ENCODE data around the gene CCDC33.

The CCDC33 gene

DNA sequence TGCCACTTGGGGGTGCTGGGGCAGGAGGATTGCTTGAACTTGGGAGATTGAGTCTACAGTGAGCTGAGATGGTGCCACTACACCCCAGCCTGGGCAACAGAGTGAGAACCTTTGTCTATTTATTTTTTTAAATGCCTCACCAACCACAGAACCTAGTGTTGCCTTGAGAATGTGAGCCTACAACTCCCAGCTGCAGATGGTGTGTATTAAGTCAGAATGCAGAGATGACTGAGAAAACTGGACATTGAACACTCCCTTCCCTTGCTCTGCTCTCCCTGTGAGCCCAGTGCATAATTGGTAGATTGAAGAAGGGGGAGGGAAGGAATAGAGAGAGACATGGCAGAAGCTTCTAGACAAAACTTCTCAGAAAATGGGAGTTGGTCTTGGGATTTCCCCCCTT, 53.5 kb downstream of the CCDC33 start:
- no peak overlapping the region for H3K27ac ChIP-seq (ENCODE audit: low read length)
- H3K79me2 ChIP-seq (ENCODE audit: low read length): no peaks in the 10 kb centered on the region
- TF ChIP-seq CTCF (IDR thresholded peaks at IDR 0.05; ENCODE audit: low read length) (no peak), EZH2 (optimal IDR thresholded peaks at IDR 0.05; ENCODE audit: low read depth, low read length) (no peak), EZH2phosphoT487 (IDR thresholded peaks at IDR 0.05; ENCODE audit: low read length) (no peak)
- no peaks in the 10 kb centered on the region for H4K20me1 ChIP-seq (ENCODE audit: insufficient read depth, low read length)
- no peaks in the 10 kb centered on the region for H3F3A ChIP-seq (ENCODE audit: insufficient read depth, low read length)
- H3K9ac ChIP-seq (ENCODE audit: low read length): no peak overlapping the region
- no peaks in the 10 kb centered on the region for H3K36me3 ChIP-seq (replicated peaks; ENCODE audit: insufficient read depth, low read length)
- no peaks in the 10 kb centered on the region for H3K9me2 ChIP-seq (replicated peaks; ENCODE audit: insufficient read depth, low read length)
- DNase-seq: no peak
- H2AFZ ChIP-seq (ENCODE audit: low read length): no peak overlapping the region
- H3K4me1 ChIP-seq (ENCODE audit: low read length): no peaks in the 10 kb centered on the region
- no peak overlapping the region for H3K4me2 ChIP-seq (ENCODE audit: low read depth, low read length)
- H3K9me3 ChIP-seq (replicated peaks; ENCODE audit: insufficient read depth, low read length): no peaks in the 10 kb centered on the region
- H3K27me3 ChIP-seq (replicated peaks; ENCODE audit: insufficient read depth, low read length): peaks cover 61% of the 10 kb centered on the region
- H3K4me3 ChIP-seq (ENCODE audit: low read length): no peak overlapping the region

- Histone ChIP-seq H3K4me1 (ENCODE audit: low read length) (no peaks in the 10 kb centered on the region), H3K79me2 (ENCODE audit: low read length) (no peaks in the 10 kb centered on the region), H2AFZ (ENCODE audit: low read length) (no peak overlapping the region), H3K27me3 (replicated peaks; ENCODE audit: insufficient read depth, low read length) (peaks cover 60% of the 10 kb centered on the region), H3K9me3 (replicated peaks; ENCODE audit: insufficient read depth, low read length) (no peaks in the 10 kb centered on the region), H4K20me1 (ENCODE audit: insufficient read depth, low read length) (no peaks in the 10 kb centered on the region), H3K27ac (ENCODE audit: low read length) (no peak overlapping the region), H3K9me2 (replicated peaks; ENCODE audit: insufficient read depth, low read length) (no peaks in the 10 kb centered on the region), H3K4me3 (ENCODE audit: low read length) (no peak overlapping the region), H3K4me2 (ENCODE audit: low read depth, low read length) (no peak overlapping the region), H3K36me3 (replicated peaks; ENCODE audit: insufficient read depth, low read length) (no peaks in the 10 kb centered on the region), H3F3A (ENCODE audit: insufficient read depth, low read length) (no peaks in the 10 kb centered on the region), H3K9ac (ENCODE audit: low read length) (no peak overlapping the region)
- DNase-seq: no peak
- TF ChIP-seq EZH2phosphoT487 (IDR thresholded peaks at IDR 0.05; ENCODE audit: low read length) (no peak), CTCF (IDR thresholded peaks at IDR 0.05; ENCODE audit: low read length) (no peak), EZH2 (optimal IDR thresholded peaks at IDR 0.05; ENCODE audit: low read depth, low read length) (no peak)
Observed at GRCh38 chr15:74290645-74291044, 54.5 kb downstream of the CCDC33 start.

DNA sequence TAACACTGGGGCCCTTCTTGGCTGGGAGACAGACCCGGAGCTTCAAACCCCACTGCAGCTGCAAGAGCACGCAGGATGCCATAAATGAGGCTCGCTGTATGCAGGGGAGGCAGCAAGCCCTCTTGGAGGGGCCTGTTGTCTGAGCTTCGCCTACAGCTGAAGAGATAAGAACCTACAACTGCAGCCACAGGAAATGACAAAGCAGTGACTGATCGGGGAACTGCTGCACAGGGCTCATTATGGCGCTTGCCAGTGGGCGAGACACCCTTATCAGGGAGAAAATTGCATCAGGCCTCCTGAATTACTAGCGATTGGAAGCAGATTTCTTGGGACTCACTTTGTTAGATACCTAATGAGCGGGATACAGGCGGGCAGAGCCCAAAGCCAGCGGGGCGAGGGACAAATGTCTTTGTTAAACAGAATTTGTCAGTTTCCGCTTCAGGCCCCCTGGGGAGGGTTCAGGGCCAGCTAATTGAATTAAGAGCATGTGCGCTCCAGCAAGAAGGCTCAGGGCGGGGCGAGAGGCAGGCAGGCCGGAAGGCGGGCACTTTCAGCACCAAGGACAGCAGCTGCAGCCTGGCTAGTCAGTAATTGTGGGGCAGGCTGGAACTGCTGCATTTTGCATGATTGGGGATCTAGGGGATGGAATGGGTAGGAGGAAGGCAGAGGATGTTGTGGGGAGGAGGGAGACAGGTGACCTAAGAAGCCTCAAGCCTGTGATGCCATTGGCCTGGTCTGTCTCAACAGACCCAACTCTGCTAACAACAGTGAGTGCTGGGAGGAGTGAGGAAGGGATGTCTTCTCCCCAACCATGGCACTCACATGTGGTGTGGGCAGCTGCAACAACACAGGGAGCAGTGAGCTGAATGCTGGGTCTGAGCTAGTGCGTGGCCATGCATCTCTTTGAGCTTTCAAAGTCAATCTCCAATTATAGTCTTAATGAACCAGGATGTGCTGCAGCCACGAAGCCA, 55.3 kb downstream of the CCDC33 start:
- H3K4me3 ChIP-seq (ENCODE audit: low read length): no peak overlapping the region

More for the DNA sequence above, 55.3 kb downstream of the CCDC33 start:
- H3K4me1 ChIP-seq (ENCODE audit: low read length): no peaks in the 10 kb centered on the region
- H3K27me3 ChIP-seq (replicated peaks; ENCODE audit: insufficient read depth, low read length): peaks cover 60% of the 10 kb centered on the region
- peak; percentile 75 for DNase-seq
- no peaks in the 10 kb centered on the region for H3K9me3 ChIP-seq (replicated peaks; ENCODE audit: insufficient read depth, low read length)
- no peak overlapping the region for H3K4me2 ChIP-seq (ENCODE audit: low read depth, low read length)
- H2AFZ ChIP-seq (ENCODE audit: low read length): no peak overlapping the region
- H3K9ac ChIP-seq (ENCODE audit: low read length): no peak overlapping the region
- no peaks in the 10 kb centered on the region for H3K36me3 ChIP-seq (replicated peaks; ENCODE audit: insufficient read depth, low read length)
- no peak overlapping the region for H3K27ac ChIP-seq (ENCODE audit: low read length)
- H3K9me2 ChIP-seq (replicated peaks; ENCODE audit: insufficient read depth, low read length): no peaks in the 10 kb centered on the region
- no peaks in the 10 kb centered on the region for H3F3A ChIP-seq (ENCODE audit: insufficient read depth, low read length)
- no peaks in the 10 kb centered on the region for H3K79me2 ChIP-seq (ENCODE audit: low read length)
- no peak for TF ChIP-seq EZH2phosphoT487 (IDR thresholded peaks at IDR 0.05; ENCODE audit: low read length)
- no peak for TF ChIP-seq EZH2 (optimal IDR thresholded peaks at IDR 0.05; ENCODE audit: low read depth, low read length)
- no peak for TF ChIP-seq CTCF (IDR thresholded peaks at IDR 0.05; ENCODE audit: low read length)
- no peaks in the 10 kb centered on the region for H4K20me1 ChIP-seq (ENCODE audit: insufficient read depth, low read length)
